NCI-H1436 (cell line): Measurements from ENCODE around the gene CDKN3.
"Not testable (repeated sequence)": the region's sequence is repeated elsewhere in the genome, so short reads cannot be mapped to it uniquely, and the experiment has no call there.

Experiments used
- DNase-seq: peaks from one replicate; lab custom pipeline; 2025; lab: John Stamatoyannopoulos, UW

CDKN3 gene

GRCh38 chr14:54456820-54457608 is 60.2 kb downstream of the CDKN3 start:
- not testable (repeated sequence) for DNase-seq

GRCh38 chr14:54457609-54457996 is 60.8 kb downstream of the CDKN3 start:
- DNase-seq = no peak

- not testable (repeated sequence) for DNase-seq
Observed at GRCh38 chr14:54458536-54458935, 61.7 kb downstream of the CDKN3 start.

GRCh38 chr14:54459106-54459505 is 62.3 kb downstream of the CDKN3 start:
- DNase-seq = no peak

- DNase-seq = no peak
Observed at GRCh38 chr14:54462048-54462447, 65.2 kb downstream of the CDKN3 start.

- no peak for DNase-seq
Observed at GRCh38 chr14:54465654-54466053, 68.8 kb downstream of the CDKN3 start.

- DNase-seq = no peak
Observed at GRCh38 chr14:54467280-54467679, 70.5 kb downstream of the CDKN3 start.
